ENCODE measurements around the gene CCT4.

Gene CCT4

DNA sequence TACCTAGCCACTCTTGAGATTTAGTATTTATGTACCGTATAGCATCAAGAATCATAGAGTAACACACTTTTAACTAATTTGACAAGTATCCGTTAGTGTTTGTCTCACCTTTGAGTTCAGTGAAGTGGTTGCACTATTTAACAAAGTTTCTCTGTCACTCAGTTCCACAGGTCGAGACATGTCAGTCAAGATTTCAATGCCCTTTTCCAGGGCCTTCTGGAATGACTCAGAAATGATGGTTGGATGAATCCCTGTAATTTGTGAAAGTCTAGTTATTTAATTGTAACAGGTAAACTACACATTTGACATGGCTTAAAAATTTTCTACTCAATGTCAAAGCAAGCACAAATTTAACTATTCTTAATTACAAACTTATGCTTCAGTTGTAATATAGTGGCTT, 9.7 kb downstream of the CCT4 start (continued):
- TF ChIP-seq ZNF677 (tag by site-specific recombination; IDR thresholded peaks at IDR 0.05) (no peak), ZNF664 (tag by site-specific recombination; IDR thresholded peaks at IDR 0.05) (no peak)

DNA sequence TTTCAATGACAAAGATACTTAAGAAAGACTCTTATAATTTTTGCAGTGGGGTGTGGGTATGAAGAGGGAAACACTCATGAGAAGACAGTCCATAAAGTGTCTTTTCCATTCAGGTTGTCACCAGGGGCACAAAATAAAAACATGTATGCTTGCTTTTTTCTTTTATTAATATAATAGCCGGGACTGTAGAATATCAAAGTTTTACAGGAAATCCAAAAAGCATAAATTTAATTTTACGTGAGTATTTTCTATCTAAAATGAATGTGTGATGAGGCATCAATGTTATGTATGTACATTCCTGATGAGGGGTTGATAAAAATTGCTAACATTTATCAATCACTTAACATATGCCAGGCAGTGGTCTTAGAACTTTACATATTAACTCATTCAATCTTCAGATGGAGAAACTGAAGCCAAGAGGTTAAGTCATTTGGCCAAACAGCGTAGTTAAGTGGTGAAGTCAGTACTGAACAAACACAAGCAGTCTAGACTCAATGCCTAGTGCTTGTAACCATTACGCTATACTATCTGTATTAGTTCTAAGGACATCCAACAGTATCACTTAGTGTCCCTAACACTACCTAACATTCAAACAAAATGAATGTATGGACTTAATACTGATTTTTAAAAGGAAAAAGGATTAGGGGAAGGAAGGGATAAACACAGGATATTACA, 10.7 kb downstream of the CCT4 start:
- peaks cover 95 to 97% of the 10 kb centered on the region in 2 experiments for H3K36me3 ChIP-seq (ENCODE audit: control insufficient read depth in 2 of 2, insufficient read depth in 1 of 2, low read length in 2 of 2)
- no peak overlapping the region for H3K4me3 ChIP-seq (ENCODE audit: low read depth, low read length)
- TF ChIP-seq ZEB2 (tag by site-specific recombination; IDR thresholded peaks at IDR 0.05): no peak
- no peak for TF ChIP-seq ZNF366 (tag by site-specific recombination; conservative IDR thresholded peaks at IDR 0.05)
- no peak for TF ChIP-seq ZNF747 (tag by site-specific recombination; IDR thresholded peaks at IDR 0.05)
- TF ChIP-seq ZNF433 (tag by site-specific recombination; IDR thresholded peaks at IDR 0.05; ENCODE audit: low read depth): no peak
- TF ChIP-seq, protein P1, sequence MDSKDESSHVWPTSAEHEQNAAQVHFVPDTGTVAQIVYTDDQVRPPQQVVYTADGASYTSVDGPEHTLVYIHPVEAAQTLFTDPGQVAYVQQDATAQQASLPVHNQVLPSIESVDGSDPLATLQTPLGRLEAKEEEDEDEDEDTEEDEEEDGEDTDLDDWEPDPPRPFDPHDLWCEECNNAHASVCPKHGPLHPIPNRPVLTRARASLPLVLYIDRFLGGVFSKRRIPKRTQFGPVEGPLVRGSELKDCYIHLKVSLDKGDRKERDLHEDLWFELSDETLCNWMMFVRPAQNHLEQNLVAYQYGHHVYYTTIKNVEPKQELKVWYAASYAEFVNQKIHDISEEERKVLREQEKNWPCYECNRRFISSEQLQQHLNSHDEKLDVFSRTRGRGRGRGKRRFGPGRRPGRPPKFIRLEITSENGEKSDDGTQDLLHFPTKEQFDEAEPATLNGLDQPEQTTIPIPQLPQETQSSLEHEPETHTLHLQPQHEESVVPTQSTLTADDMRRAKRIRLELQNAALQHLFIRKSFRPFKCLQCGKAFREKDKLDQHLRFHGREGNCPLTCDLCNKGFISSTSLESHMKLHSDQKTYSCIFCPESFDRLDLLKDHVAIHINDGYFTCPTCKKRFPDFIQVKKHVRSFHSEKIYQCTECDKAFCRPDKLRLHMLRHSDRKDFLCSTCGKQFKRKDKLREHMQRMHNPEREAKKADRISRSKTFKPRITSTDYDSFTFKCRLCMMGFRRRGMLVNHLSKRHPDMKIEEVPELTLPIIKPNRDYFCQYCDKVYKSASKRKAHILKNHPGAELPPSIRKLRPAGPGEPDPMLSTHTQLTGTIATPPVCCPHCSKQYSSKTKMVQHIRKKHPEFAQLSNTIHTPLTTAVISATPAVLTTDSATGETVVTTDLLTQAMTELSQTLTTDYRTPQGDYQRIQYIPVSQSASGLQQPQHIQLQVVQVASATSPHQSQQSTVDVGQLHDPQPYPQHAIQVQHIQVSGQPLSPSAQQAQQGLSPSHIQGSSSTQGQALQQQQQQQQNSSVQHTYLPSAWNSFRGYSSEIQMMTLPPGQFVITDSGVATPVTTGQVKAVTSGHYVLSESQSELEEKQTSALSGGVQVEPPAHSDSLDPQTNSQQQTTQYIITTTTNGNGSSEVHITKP (tag by site-specific recombination; IDR thresholded peaks at IDR 0.05): no peak
- TF ChIP-seq ZNF654 (tag by site-specific recombination; IDR thresholded peaks at IDR 0.05; ENCODE audit: low read depth): no peak
- TF ChIP-seq ZNF560 (tag by site-specific recombination; IDR thresholded peaks at IDR 0.05; ENCODE audit: borderline replicate concordance): no peak
- TF ChIP-seq GLI4 (tag by site-specific recombination; IDR thresholded peaks at IDR 0.05): no peak
- TF ChIP-seq, protein P2, sequence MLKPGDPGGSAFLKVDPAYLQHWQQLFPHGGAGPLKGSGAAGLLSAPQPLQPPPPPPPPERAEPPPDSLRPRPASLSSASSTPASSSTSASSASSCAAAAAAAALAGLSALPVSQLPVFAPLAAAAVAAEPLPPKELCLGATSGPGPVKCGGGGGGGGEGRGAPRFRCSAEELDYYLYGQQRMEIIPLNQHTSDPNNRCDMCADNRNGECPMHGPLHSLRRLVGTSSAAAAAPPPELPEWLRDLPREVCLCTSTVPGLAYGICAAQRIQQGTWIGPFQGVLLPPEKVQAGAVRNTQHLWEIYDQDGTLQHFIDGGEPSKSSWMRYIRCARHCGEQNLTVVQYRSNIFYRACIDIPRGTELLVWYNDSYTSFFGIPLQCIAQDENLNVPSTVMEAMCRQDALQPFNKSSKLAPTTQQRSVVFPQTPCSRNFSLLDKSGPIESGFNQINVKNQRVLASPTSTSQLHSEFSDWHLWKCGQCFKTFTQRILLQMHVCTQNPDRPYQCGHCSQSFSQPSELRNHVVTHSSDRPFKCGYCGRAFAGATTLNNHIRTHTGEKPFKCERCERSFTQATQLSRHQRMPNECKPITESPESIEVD (tag by site-specific recombination; IDR thresholded peaks at IDR 0.05): no peak
- no peak for TF ChIP-seq ZNF785 (tag by site-specific recombination; IDR thresholded peaks at IDR 0.05)
- TF ChIP-seq YY1 (tag by site-specific recombination; IDR thresholded peaks at IDR 0.05): no peak
- no peak for TF ChIP-seq ZNF792 (tag by site-specific recombination; IDR thresholded peaks at IDR 0.05)
- TF ChIP-seq ZNF426 (tag by site-specific recombination; IDR thresholded peaks at IDR 0.05): no peak
- no peak for TF ChIP-seq GLI2 (tag by site-specific recombination; IDR thresholded peaks at IDR 0.05; ENCODE audit: borderline replicate concordance, low read depth)
- no peak for TF ChIP-seq MYNN (tag by site-specific recombination; IDR thresholded peaks at IDR 0.05; ENCODE audit: borderline replicate concordance)
- no peak for TF ChIP-seq SCRT1 (tag by site-specific recombination; IDR thresholded peaks at IDR 0.05; ENCODE audit: borderline replicate concordance)
- TF ChIP-seq, protein P3, sequence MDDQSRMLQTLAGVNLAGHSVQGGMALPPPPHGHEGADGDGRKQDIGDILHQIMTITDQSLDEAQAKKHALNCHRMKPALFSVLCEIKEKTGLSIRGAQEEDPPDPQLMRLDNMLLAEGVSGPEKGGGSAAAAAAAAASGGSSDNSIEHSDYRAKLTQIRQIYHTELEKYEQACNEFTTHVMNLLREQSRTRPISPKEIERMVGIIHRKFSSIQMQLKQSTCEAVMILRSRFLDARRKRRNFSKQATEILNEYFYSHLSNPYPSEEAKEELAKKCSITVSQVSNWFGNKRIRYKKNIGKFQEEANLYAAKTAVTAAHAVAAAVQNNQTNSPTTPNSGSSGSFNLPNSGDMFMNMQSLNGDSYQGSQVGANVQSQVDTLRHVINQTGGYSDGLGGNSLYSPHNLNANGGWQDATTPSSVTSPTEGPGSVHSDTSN (CRISPR knock-in tag; IDR thresholded peaks at IDR 0.05): no peak
- H3K9me3 ChIP-seq (ENCODE audit: control insufficient read depth, insufficient read depth, low read depth, low read length): no peaks in the 10 kb centered on the region
- ChIA-PET POLR2A (no interaction called here), CTCF (no interaction called here)
- no peak overlapping the region for H3K27ac ChIP-seq (ENCODE audit: extremely low read depth, low read depth, low read length)
- H3K4me1 ChIP-seq (ENCODE audit: control insufficient read depth, insufficient read depth, low read length): no peaks in the 10 kb centered on the region

Measured in HEK293 (cell line).